Measurements from ENCODE around the gene LTK.

LTK gene

DNA sequence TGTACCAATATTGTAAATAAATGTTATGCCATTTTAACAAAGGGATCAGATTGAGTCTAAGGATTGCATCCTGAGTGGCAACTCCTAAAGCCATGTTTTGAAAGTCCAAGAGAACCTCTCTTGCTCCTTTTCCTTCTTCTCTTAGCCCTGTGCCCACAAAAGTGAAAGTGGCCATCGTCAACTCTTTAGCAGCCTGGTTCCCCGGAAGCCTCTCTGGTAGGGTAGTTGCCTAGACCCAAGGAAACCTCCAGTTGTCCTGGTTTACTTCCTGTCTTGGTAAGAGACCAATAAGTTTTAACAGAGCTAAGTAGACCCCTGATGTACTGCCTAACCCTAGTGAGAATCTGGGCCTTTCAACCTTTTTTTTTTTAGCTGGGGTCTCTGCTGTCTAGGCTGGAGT lies 30.1 kb downstream of the LTK start:
- no peaks in the 10 kb centered on the region for H3K27me3 ChIP-seq (ENCODE audit: insufficient read depth, poor library complexity, severe bottlenecking)
- no peak overlapping the region for H3K4me3 ChIP-seq (replicated peaks; ENCODE audit: insufficient read depth, low read length)
- no peak overlapping the region for H3K27ac ChIP-seq (replicated peaks)
- TF ChIP-seq, protein P1, sequence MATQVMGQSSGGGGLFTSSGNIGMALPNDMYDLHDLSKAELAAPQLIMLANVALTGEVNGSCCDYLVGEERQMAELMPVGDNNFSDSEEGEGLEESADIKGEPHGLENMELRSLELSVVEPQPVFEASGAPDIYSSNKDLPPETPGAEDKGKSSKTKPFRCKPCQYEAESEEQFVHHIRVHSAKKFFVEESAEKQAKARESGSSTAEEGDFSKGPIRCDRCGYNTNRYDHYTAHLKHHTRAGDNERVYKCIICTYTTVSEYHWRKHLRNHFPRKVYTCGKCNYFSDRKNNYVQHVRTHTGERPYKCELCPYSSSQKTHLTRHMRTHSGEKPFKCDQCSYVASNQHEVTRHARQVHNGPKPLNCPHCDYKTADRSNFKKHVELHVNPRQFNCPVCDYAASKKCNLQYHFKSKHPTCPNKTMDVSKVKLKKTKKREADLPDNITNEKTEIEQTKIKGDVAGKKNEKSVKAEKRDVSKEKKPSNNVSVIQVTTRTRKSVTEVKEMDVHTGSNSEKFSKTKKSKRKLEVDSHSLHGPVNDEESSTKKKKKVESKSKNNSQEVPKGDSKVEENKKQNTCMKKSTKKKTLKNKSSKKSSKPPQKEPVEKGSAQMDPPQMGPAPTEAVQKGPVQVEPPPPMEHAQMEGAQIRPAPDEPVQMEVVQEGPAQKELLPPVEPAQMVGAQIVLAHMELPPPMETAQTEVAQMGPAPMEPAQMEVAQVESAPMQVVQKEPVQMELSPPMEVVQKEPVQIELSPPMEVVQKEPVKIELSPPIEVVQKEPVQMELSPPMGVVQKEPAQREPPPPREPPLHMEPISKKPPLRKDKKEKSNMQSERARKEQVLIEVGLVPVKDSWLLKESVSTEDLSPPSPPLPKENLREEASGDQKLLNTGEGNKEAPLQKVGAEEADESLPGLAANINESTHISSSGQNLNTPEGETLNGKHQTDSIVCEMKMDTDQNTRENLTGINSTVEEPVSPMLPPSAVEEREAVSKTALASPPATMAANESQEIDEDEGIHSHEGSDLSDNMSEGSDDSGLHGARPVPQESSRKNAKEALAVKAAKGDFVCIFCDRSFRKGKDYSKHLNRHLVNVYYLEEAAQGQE (IDR thresholded peaks at IDR 0.05; ENCODE audit: insufficient replicate concordance, low read depth) = no peak
- TF ChIP-seq POLR2AphosphoS5 (IDR thresholded peaks at IDR 0.05; ENCODE audit: low read depth) (no peak), SPI1 (IDR thresholded peaks at IDR 0.05; ENCODE audit: borderline replicate concordance, low read depth) (no peak), GABPA (IDR thresholded peaks at IDR 0.05; ENCODE audit: low read depth) (no peak)
- TF ChIP-seq, protein P2, sequence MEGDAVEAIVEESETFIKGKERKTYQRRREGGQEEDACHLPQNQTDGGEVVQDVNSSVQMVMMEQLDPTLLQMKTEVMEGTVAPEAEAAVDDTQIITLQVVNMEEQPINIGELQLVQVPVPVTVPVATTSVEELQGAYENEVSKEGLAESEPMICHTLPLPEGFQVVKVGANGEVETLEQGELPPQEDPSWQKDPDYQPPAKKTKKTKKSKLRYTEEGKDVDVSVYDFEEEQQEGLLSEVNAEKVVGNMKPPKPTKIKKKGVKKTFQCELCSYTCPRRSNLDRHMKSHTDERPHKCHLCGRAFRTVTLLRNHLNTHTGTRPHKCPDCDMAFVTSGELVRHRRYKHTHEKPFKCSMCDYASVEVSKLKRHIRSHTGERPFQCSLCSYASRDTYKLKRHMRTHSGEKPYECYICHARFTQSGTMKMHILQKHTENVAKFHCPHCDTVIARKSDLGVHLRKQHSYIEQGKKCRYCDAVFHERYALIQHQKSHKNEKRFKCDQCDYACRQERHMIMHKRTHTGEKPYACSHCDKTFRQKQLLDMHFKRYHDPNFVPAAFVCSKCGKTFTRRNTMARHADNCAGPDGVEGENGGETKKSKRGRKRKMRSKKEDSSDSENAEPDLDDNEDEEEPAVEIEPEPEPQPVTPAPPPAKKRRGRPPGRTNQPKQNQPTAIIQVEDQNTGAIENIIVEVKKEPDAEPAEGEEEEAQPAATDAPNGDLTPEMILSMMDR (IDR thresholded peaks at IDR 0.05; ENCODE audit: insufficient read depth, low read length) = no peak
- DNase-seq (ENCODE audit: low read depth in 1 of 2, low spot score in 1 of 2) = no peak

DNA sequence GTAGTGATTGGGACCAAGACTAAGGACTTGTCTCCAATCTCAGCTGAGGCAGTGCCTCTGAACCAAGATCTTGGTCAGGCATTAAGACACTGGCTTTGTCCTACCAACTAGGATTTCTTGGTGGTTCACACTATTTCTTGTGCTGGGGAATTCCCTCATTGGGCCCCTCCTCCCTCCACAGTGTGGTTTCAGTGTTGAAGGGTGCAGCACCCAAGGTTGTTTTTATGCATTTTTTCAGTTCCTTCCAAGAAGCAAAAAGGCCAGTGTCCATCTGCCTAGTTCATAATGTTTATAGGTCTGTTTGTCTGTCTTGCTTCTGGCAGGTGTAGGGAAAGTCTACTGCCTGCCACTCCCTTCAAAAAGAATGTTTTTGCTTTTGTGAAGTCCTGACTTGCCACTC lies 30.5 kb downstream of the LTK start:
- H3K27ac ChIP-seq (replicated peaks) = no peak overlapping the region
- H3K4me3 ChIP-seq (replicated peaks; ENCODE audit: insufficient read depth, low read length) = no peak overlapping the region
- no peak for DNase-seq (ENCODE audit: low read depth in 1 of 2, low spot score in 1 of 2)
- no peaks in the 10 kb centered on the region for H3K27me3 ChIP-seq (ENCODE audit: insufficient read depth, poor library complexity, severe bottlenecking)
- TF ChIP-seq, protein P1 (IDR thresholded peaks at IDR 0.05; ENCODE audit: insufficient replicate concordance, low read depth) = no peak
- TF ChIP-seq GABPA (IDR thresholded peaks at IDR 0.05; ENCODE audit: low read depth) (no peak), SPI1 (IDR thresholded peaks at IDR 0.05; ENCODE audit: borderline replicate concordance, low read depth) (no peak), POLR2AphosphoS5 (IDR thresholded peaks at IDR 0.05; ENCODE audit: low read depth) (no peak)
- TF ChIP-seq, protein P2 (IDR thresholded peaks at IDR 0.05; ENCODE audit: insufficient read depth, low read length) = no peak

DNA sequence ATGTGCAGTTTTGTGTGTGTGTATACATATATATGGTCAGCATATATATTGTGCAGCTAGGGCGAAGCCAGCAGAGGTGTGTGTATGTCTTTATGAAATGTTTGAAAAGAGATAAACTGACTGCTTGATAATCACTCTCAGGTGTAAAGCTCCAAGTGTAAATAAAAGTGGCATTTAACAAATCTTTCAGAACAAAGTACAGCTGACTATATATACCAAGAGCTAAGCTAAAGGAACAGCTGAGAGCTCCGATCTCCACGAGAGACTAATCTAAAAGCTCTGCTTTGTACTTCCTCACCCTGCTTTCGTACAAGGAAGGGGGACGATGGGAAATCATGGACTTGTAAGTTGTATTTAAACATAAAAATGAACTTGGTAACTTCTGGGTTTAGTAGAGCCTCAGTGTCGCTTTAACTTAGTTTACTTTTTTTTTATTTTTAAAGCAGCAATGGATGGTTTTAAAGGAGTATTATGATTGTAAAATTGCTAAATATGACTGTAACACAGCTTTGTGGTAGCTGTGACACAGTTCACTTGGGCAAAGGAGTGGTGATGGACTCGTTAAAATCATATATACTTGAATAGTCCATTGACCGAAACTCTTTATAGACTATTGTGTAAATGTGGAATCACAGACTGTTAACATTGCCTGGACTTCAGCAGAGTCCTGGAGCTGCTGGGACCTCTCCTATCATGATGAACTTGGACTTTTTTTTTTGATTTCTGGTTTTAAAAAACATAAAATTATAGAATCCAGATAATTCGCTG lies 31.3 kb downstream of the LTK start:
- DNase-seq (ENCODE audit: low read depth in 1 of 2, low spot score in 1 of 2) = no peak
- TF ChIP-seq GABPA (IDR thresholded peaks at IDR 0.05; ENCODE audit: low read depth) (no peak), SPI1 (IDR thresholded peaks at IDR 0.05; ENCODE audit: borderline replicate concordance, low read depth) (no peak), POLR2AphosphoS5 (IDR thresholded peaks at IDR 0.05; ENCODE audit: low read depth) (no peak)
- TF ChIP-seq, protein P1 (IDR thresholded peaks at IDR 0.05; ENCODE audit: insufficient replicate concordance, low read depth) = no peak
- TF ChIP-seq, protein P2 (IDR thresholded peaks at IDR 0.05; ENCODE audit: insufficient read depth, low read length) = no peak
- H3K27ac ChIP-seq (replicated peaks) = no peak overlapping the region

More for the DNA sequence above, 31.3 kb downstream of the LTK start:
- H3K4me3 ChIP-seq (replicated peaks; ENCODE audit: insufficient read depth, low read length) = no peak overlapping the region
- H3K27me3 ChIP-seq (ENCODE audit: insufficient read depth, poor library complexity, severe bottlenecking) = no peaks in the 10 kb centered on the region
